Measurements from ENCODE around the gene FAM228A. TPM values are rescaled to one million over a fixed set of nuclear protein-coding genes. Genes with fewer than 3 reads are reported as not detected.

Gene FAM228A
- total RNA-seq, 1 donor from 2014 or later, result not detected

DNA sequence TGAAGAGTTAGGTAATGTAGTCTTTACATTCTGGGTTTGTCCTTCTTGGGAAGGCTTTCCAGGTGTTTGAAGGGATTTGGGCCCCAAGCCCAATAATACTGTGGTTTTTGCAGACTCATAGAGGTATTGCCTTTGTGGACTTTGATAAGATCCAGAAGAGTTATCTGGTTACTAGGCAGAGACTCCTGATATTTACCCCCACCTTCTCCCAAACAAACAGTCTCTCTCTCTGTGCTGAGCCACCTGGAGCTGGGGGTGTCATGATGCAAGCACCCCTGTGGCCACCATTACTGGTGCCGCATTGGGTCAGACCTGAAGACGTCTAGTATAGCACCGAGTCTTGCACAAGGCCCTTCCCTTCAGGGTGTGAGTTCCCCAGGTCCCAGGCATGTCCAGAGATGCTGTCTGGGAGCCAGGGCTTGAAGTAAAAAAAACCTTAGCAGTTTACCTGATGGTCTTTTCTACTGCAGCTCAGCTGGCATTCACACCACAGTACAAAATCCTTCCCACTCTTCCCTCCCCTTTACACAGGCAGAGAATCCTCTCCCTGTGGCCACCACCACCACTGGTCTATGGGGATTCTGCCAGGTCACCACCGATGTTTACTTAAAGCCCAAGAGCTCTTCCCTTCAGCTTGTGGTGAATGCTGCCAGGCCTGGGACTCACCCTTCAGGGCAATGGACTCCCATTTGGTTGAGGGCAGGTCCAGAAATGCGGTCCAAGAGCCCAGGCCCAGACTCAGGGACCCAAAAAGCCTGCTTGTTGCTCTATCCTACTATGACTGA lies 22.2 kb upstream of the FAM228A start:
- Mint-ChIP-seq H3K27me3 (no peaks in the 10 kb centered on the region), H3K27ac (no peak overlapping the region), H3K9me3 (peaks cover 8% of the 10 kb centered on the region), H3K4me1 (no peaks in the 10 kb centered on the region), H3K36me3 (ENCODE audit: low read depth) (peaks cover 33% of the 10 kb centered on the region), H3K4me3 (no peak overlapping the region)
- ATAC-seq (ENCODE audit: low read depth), result no peak
- TF ChIP-seq, protein P1, sequence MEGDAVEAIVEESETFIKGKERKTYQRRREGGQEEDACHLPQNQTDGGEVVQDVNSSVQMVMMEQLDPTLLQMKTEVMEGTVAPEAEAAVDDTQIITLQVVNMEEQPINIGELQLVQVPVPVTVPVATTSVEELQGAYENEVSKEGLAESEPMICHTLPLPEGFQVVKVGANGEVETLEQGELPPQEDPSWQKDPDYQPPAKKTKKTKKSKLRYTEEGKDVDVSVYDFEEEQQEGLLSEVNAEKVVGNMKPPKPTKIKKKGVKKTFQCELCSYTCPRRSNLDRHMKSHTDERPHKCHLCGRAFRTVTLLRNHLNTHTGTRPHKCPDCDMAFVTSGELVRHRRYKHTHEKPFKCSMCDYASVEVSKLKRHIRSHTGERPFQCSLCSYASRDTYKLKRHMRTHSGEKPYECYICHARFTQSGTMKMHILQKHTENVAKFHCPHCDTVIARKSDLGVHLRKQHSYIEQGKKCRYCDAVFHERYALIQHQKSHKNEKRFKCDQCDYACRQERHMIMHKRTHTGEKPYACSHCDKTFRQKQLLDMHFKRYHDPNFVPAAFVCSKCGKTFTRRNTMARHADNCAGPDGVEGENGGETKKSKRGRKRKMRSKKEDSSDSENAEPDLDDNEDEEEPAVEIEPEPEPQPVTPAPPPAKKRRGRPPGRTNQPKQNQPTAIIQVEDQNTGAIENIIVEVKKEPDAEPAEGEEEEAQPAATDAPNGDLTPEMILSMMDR (IDR thresholded peaks at IDR 0.05), result no peak
- ChIA-PET CTCF (no interaction called here), POLR2A (no interaction called here)
- no peak for DNase-seq
- intact Hi-C loops (cut with micrococcal nuclease), result loop anchor here (10.0 kb wide), 1 partner anchor 138 kb away; the partner anchor contains the start of gene MFSD2B

DNA sequence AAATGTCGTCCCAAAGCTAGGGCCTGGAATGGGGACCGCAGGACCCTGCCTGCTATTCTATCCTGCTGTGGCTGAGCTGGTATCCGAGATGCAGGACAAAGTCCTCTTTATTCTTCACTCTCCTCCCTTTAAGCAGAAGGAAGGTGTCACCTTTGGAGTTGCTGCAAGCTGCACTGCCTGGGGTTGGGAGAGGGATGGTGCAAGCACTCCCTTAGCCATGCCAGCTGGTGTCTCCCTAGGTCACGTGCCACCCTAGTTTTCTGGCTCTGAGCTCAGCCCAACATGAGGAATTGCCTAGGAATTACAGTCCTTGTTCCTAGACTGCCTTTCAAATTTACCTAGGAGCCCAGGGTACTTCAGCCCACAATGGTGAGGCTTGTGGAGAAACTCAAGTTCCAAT lies 21.4 kb upstream of the FAM228A start:
- ATAC-seq (ENCODE audit: low read depth) (no peak), DNase-seq (no peak)
- TF ChIP-seq, protein P1 (IDR thresholded peaks at IDR 0.05), result no peak
- H3K4me1 Mint-ChIP-seq, result no peaks in the 10 kb centered on the region
- ChIA-PET POLR2A (no interaction called here), CTCF (interaction anchor here (1.1 kb wide), 1 partner anchor 69 kb away, joined by 3 read pairs; the partner anchor contains the start of gene TP53I3)
- intact Hi-C loops (cut with micrococcal nuclease), result loop anchor here (10.0 kb wide), 1 partner anchor 139 kb away; the partner anchor contains the start of gene MFSD2B
- no peak overlapping the region for H3K27ac Mint-ChIP-seq
- H3K36me3 Mint-ChIP-seq (ENCODE audit: low read depth), result peaks cover 30% of the 10 kb centered on the region
- H3K9me3 Mint-ChIP-seq, result peaks cover 2% of the 10 kb centered on the region
- H3K4me3 Mint-ChIP-seq, result no peak overlapping the region
- H3K27me3 Mint-ChIP-seq, result no peaks in the 10 kb centered on the region

DNA sequence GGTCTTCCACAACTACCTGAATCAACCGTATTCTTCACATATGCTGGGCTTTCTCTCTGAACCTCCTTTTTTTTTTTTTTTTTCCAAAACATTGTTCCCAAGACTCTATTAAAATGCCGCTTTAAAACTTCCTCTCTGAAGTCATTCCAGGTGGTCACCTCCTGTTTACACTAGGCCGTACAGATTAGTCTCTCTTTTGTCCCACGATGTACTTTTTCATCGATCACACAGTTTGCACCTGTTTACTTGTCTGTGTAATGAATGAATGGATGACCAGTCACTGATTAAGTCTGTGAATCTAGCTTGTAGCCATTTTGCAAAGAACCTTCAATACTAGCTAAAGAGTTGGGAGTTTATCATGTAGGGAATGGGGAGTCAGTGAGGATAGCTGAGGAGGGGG lies 16.7 kb upstream of the FAM228A start:
- no peaks in the 10 kb centered on the region for H3K4me1 Mint-ChIP-seq
- intact Hi-C loops (cut with micrococcal nuclease), result loop anchor here (10.0 kb wide), 1 partner anchor 143 kb away; the partner anchor contains the start of gene MFSD2B
- ATAC-seq (ENCODE audit: low read depth) (no peak), DNase-seq (no peak)
- peaks cover 21% of the 10 kb centered on the region for H3K36me3 Mint-ChIP-seq (ENCODE audit: low read depth)
- no peak overlapping the region for H3K4me3 Mint-ChIP-seq
- POLR2A ChIA-PET, result no interaction called here
- no peak overlapping the region for H3K27ac Mint-ChIP-seq
- CTCF ChIA-PET, result no interaction called here
- H3K27me3 Mint-ChIP-seq, result no peaks in the 10 kb centered on the region
- peaks cover 7% of the 10 kb centered on the region for H3K9me3 Mint-ChIP-seq
- TF ChIP-seq, protein P1 (IDR thresholded peaks at IDR 0.05), result no peak

DNA sequence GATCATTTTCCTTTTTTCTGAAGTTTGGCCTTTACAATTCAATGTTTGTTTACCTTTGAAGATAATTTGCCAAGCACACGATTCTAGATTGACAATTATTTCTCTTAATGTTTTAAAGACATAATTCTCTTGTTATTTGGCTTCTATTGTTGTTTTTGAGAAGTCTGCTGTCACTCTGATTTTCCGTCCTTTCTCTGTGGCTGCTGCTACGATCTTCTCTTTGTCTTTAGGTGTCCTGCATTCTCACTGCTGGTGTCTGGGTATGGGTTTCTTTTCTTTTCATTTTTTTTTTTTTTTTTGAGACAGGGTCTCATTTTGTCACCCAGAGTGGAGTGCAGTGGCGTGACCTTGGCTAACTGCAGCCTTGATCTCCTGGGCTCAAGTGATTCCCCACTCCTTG lies 15.1 kb upstream of the FAM228A start:
- Mint-ChIP-seq H3K9me3 (peaks cover 7% of the 10 kb centered on the region), H3K4me3 (no peak overlapping the region), H3K4me1 (peaks cover 8% of the 10 kb centered on the region), H3K27me3 (no peaks in the 10 kb centered on the region), H3K36me3 (ENCODE audit: low read depth) (peaks cover 20% of the 10 kb centered on the region), H3K27ac (no peak overlapping the region)
- intact Hi-C loops (cut with micrococcal nuclease), result loop anchor here (10.0 kb wide), 1 partner anchor 145 kb away; the partner anchor contains the start of gene MFSD2B
- ATAC-seq (ENCODE audit: low read depth) (no peak), DNase-seq (no peak)
- POLR2A ChIA-PET, result no interaction called here
- TF ChIP-seq, protein P1 (IDR thresholded peaks at IDR 0.05), result no peak
- CTCF ChIA-PET, result no interaction called here

DNA sequence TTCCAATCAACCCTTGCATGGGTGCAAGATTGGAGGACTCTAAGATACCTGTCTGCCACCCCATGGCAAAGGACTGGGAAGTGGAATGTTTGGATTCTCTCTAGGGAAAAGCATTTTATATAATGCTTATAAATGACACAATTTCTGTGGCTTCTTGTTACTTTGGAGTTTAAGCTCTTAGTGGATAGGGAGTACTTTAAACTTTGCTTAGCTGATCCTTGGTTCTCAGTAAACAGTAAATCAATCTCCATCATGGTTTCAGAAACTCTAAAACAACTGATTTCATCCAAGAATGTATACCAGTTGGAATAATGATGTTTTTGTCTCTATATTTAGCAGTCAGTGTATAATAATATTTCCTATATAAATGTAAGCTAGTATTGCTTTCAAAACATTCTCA lies 14.1 kb upstream of the FAM228A start:
- no peak for ATAC-seq (ENCODE audit: low read depth)

More for the DNA sequence above, 14.1 kb upstream of the FAM228A start:
- H3K36me3 Mint-ChIP-seq (ENCODE audit: low read depth), result peaks cover 18% of the 10 kb centered on the region
- POLR2A ChIA-PET, result no interaction called here
- H3K4me3 Mint-ChIP-seq, result no peak overlapping the region
- H3K27me3 Mint-ChIP-seq, result no peaks in the 10 kb centered on the region
- peaks cover 7% of the 10 kb centered on the region for H3K9me3 Mint-ChIP-seq
- intact Hi-C loops (cut with micrococcal nuclease), result no loop called here
- H3K4me1 Mint-ChIP-seq, result peaks cover 12% of the 10 kb centered on the region
- CTCF ChIA-PET, result no interaction called here
- H3K27ac Mint-ChIP-seq, result no peak overlapping the region
- no peak for DNase-seq
- TF ChIP-seq, protein P1 (IDR thresholded peaks at IDR 0.05), result no peak
